GM23338 (cell line): ENCODE data around the gene PRLHR. TPM values are rescaled to one million over a fixed set of nuclear protein-coding genes. Genes with fewer than 3 reads are reported as not detected.

Experiments
- ATAC-seq: fragments of 200-7000 bp; cut with Tn5 transposase; 3 replicates; pipeline ENCODE4 v1.9.1; 2020
- DNase-seq: peaks from one replicate; pipeline ENCODE4 v3.0.0-alpha.2; 2015; ENCODE audit warnings: low spot score
- H2AFZ ChIP-seq: fragments of 200-600 bp; sonication (generic); 2 replicates; pipeline ENCODE4 v1.8.0; 2016; ENCODE audit warnings: antibody characterized with exemption, mild to moderate bottlenecking, moderate library complexity
- H3F3A ChIP-seq: fragments of 200-600 bp; sonication (generic); replicated peaks from 2 replicates; pipeline ENCODE4 v1.8.0; 2017; ENCODE audit warnings: antibody characterized with exemption, mixed run types, low read depth
- H3K27ac ChIP-seq: fragments of 200-600 bp; sonication (generic); 2 replicates; pipeline ENCODE4 v1.6.1; 2016; ENCODE audit warnings: low read depth
- H3K27me3 ChIP-seq: fragments of 200-600 bp; sonication (generic); 2 replicates; pipeline ENCODE4 v1.8.0; 2016; ENCODE audit warnings: mild to moderate bottlenecking, mixed run types, moderate library complexity; ENCODE audit not compliant: insufficient read depth
- H3K36me3 ChIP-seq: fragments of 200-600 bp; sonication (generic); 2 replicates; pipeline ENCODE4 v1.8.0; 2016; ENCODE audit warnings: mild to moderate bottlenecking; ENCODE audit not compliant: insufficient read depth
- H3K4me1 ChIP-seq: fragments of 200-600 bp; sonication (generic); 2 replicates; pipeline ENCODE4 v1.8.0; 2016; ENCODE audit warnings: mild to moderate bottlenecking, moderate library complexity; ENCODE audit not compliant: insufficient read depth
- H3K4me2 ChIP-seq: fragments of 200-600 bp; sonication (generic); 2 replicates; pipeline ENCODE4 v1.7.1; 2017; ENCODE audit warnings: mixed run types
- H3K4me3 ChIP-seq: fragments of 200-600 bp; sonication (generic); 2 replicates; pipeline ENCODE4 v1.6.1; 2016; ENCODE audit warnings: mixed run types
- H3K79me2 ChIP-seq: fragments of 200-600 bp; sonication (generic); replicated peaks from 2 replicates; pipeline ENCODE4 v1.8.0; 2017; ENCODE audit warnings: mild to moderate bottlenecking; ENCODE audit not compliant: insufficient read depth
- H3K9me2 ChIP-seq: fragments of 200-600 bp; sonication (generic); 2 replicates; pipeline ENCODE4 v1.8.0; 2017; ENCODE audit not compliant: insufficient read depth
- H4K20me1 ChIP-seq: fragments of 200-600 bp; sonication (generic); replicated peaks from 2 replicates; pipeline ENCODE4 v1.8.0; 2017; ENCODE audit warnings: mild to moderate bottlenecking; ENCODE audit not compliant: insufficient read depth
- H3K27ac Mint-ChIP-seq: 2 replicates; pipeline ENCODE4 v1.8.0; 2020; ENCODE audit warnings: inconsistent platforms, mild to moderate bottlenecking, moderate library complexity, mixed read lengths
- H3K27me3 Mint-ChIP-seq: 3 replicates; pipeline ENCODE4 v1.8.0; 2022; ENCODE audit warnings: low read depth, mild to moderate bottlenecking, moderate library complexity, mixed read lengths, inconsistent platforms; ENCODE audit not compliant: insufficient read depth, poor library complexity
- H3K36me3 Mint-ChIP-seq: 3 replicates; pipeline ENCODE4 v1.8.0; 2021; ENCODE audit warnings: low read depth, mild to moderate bottlenecking, inconsistent platforms, moderate library complexity, mixed read lengths
- H3K4me1 Mint-ChIP-seq: 3 replicates; pipeline ENCODE4 v1.8.0; 2020; ENCODE audit warnings: mild to moderate bottlenecking, inconsistent platforms, mixed read lengths
- H3K4me3 Mint-ChIP-seq: 3 replicates; pipeline ENCODE4 v1.8.0; 2021; ENCODE audit warnings: moderate library complexity, mild to moderate bottlenecking, inconsistent platforms, mixed read lengths
- H3K9me3 Mint-ChIP-seq: 3 replicates; pipeline ENCODE4 v1.8.0; 2020; ENCODE audit warnings: moderate library complexity, mild to moderate bottlenecking, inconsistent platforms, mixed read lengths
- CREB1 ChIP-seq: fragments of 250-450 bp; sonication (Bioruptor Pico); IDR thresholded peaks from 2 replicates; pipeline ENCODE4 v1.5.0; 2020; ENCODE audit warnings: low read depth, mild to moderate bottlenecking, moderate library complexity
- EZH2 ChIP-seq: fragments of 200-600 bp; sonication (generic); IDR thresholded peaks from one replicate; pipeline ENCODE4 v1.8.0; 2017; ENCODE audit warnings: antibody characterized with exemption, mild to moderate bottlenecking, low read depth; ENCODE audit not compliant: unreplicated experiment
- EZH2phosphoT487 ChIP-seq: fragments of 200-600 bp; sonication (generic); IDR thresholded peaks from one replicate; pipeline ENCODE4 v1.8.1; 2018; ENCODE audit warnings: antibody characterized with exemption; ENCODE audit not compliant: unreplicated experiment
- JUNB ChIP-seq: IDR thresholded peaks from one replicate; pipeline ENCODE4 v1.6.1; 2016; ENCODE audit warnings: antibody characterized with exemption; ENCODE audit not compliant: unreplicated experiment
- NANOG ChIP-seq: IDR thresholded peaks from 2 replicates; pipeline ENCODE4 v1.6.1; 2016; ENCODE audit warnings: antibody characterized with exemption, borderline replicate concordance
- POLR2AphosphoS5 ChIP-seq: IDR thresholded peaks from 2 replicates; pipeline ENCODE4 v1.6.1; 2016; ENCODE audit warnings: antibody characterized with exemption, low read depth
- STAT1 ChIP-seq: IDR thresholded peaks from one replicate; pipeline ENCODE4 v1.6.1; 2016; ENCODE audit warnings: antibody characterized with exemption; ENCODE audit not compliant: unreplicated experiment
- ZNF114 ChIP-seq: fragments of 250-450 bp; sonication (Bioruptor Pico); IDR thresholded peaks from 2 replicates; pipeline ENCODE4 v1.5.0; 2020; ENCODE audit warnings: mild to moderate bottlenecking, moderate library complexity
- ZNF331 ChIP-seq: fragments of 250-450 bp; sonication (Bioruptor Pico); IDR thresholded peaks from 2 replicates; pipeline ENCODE4 v1.5.0; 2020; ENCODE audit warnings: low read depth, mild to moderate bottlenecking, moderate library complexity
- polyA plus RNA-seq: library from polyadenylated mRNA; unstranded; fragments of >200 nt; fragmentation: Nextera tagmentation; extraction: Ambion mirVana; gene quantifications from 2 replicates; pipeline ENCODE4 v1.2.1, GENCODE V29; 2016
- total RNA-seq: library from RNA; depleted of rRNA; stranded (reverse); fragments of >200 nt; shearing (Covaris generic); gene quantifications from 2 replicates; pipeline ENCODE4 v1.2.3, GENCODE V29; 2014
- TF ChIP-seq, protein P1 (sequence below), 2 experiments: fragments of 200-600 bp in 1 of 2; sonication (generic) in 1 of 2; conservative IDR thresholded peaks; 2 replicates each; pipeline versions ENCODE4 v1.5.1 to v1.6.1; 2016 to 2017; ENCODE audit warnings: antibody characterized with exemption in 2 of 2, low read depth in 2 of 2, mild to moderate bottlenecking in 2 of 2, moderate library complexity in 1 of 2
- TF ChIP-seq, protein P2 (sequence below): fragments of 250-450 bp; sonication (Bioruptor Pico); IDR thresholded peaks from 2 replicates; pipeline ENCODE4 v1.5.0; 2020; ENCODE audit warnings: mild to moderate bottlenecking, moderate library complexity
- TF ChIP-seq, protein P3 (sequence below): IDR thresholded peaks from one replicate; pipeline ENCODE4 v1.6.1; 2018; ENCODE audit warnings: antibody characterized with exemption; ENCODE audit not compliant: unreplicated experiment
- TF ChIP-seq, protein P4 (sequence below): IDR thresholded peaks from 2 replicates; pipeline ENCODE4 v1.6.1; 2016; ENCODE audit warnings: antibody characterized with exemption

The PRLHR gene
- total and polyA plus RNA-seq, 2 experiments from 2014 or later, result 0.24 TPM; not detected in 1

DNA sequence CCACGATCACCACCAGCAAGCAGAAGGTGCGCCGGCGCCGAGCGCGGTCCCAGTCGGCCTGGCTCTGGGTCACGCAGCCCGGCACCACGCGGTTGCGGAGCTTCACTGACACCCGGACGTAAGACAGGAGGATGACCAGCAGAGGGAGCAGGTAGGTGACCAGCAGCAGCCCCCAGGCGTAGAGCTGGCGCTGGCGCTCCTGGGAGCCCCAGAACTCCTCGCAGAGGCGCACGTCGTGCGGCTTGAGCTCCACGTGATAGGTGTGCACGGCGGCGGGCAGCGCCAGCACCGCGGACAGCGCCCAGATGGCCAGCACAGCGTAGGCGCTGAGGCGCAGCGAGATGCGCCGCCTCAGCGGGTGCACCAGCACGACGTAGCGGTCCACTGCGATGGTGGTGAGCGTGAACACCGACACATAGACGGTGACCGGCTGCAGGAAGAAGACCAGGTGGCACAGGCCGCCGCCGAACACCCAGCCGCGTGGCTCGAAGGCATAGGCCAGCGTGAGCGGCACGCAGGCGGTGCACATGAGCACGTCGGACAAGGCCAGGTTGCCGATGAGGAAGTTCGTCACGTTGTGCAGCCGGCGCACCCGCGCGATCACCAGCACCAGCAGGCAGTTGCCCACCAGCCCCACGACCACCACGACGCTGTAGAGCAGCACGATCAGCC is 920 bp downstream of the PRLHR start:
- no peaks in the 10 kb centered on the region; the same call in 2 of the 3 replicates for H3K36me3 Mint-ChIP-seq
- H3K27me3 Mint-ChIP-seq, result peaks cover 38% of the 10 kb centered on the region
- 0 out of 2 replicates have a peak, but pooled peaks cover 3% of the 10 kb centered on the region for H3F3A ChIP-seq
- H3K4me1 ChIP-seq, result peaks cover 5% of the 10 kb centered on the region; the same call in 1 of the 2 replicates
- H3K4me3 ChIP-seq, result peak overlapping the region; percentile 60; the same call in 1 of the 2 replicates
- H3K79me2 ChIP-seq, result no peaks in the 10 kb centered on the region
- peaks cover 17% of the 10 kb centered on the region for H3K4me1 Mint-ChIP-seq
- H3K27ac Mint-ChIP-seq, result no peak overlapping the region
- H3K27ac ChIP-seq, result no peak overlapping the region
- TF ChIP-seq EZH2 (no peak), EZH2phosphoT487 (no peak), JUNB (no peak), STAT1 (no peak), POLR2AphosphoS5 (no peak), ZNF114 (CRISPR knock-in tag) (peak; percentile 56; the same call in 1 of the 2 replicates), CREB1 (CRISPR knock-in tag) (peak; percentile 79), NANOG (no peak), ZNF331 (no peak)
- TF ChIP-seq, protein P1, sequence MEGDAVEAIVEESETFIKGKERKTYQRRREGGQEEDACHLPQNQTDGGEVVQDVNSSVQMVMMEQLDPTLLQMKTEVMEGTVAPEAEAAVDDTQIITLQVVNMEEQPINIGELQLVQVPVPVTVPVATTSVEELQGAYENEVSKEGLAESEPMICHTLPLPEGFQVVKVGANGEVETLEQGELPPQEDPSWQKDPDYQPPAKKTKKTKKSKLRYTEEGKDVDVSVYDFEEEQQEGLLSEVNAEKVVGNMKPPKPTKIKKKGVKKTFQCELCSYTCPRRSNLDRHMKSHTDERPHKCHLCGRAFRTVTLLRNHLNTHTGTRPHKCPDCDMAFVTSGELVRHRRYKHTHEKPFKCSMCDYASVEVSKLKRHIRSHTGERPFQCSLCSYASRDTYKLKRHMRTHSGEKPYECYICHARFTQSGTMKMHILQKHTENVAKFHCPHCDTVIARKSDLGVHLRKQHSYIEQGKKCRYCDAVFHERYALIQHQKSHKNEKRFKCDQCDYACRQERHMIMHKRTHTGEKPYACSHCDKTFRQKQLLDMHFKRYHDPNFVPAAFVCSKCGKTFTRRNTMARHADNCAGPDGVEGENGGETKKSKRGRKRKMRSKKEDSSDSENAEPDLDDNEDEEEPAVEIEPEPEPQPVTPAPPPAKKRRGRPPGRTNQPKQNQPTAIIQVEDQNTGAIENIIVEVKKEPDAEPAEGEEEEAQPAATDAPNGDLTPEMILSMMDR (conservative IDR thresholded peaks at IDR 0.05; ENCODE audit: low read depth in 2 of 2), result peak; percentile 50 to 81
- TF ChIP-seq, protein P2, sequence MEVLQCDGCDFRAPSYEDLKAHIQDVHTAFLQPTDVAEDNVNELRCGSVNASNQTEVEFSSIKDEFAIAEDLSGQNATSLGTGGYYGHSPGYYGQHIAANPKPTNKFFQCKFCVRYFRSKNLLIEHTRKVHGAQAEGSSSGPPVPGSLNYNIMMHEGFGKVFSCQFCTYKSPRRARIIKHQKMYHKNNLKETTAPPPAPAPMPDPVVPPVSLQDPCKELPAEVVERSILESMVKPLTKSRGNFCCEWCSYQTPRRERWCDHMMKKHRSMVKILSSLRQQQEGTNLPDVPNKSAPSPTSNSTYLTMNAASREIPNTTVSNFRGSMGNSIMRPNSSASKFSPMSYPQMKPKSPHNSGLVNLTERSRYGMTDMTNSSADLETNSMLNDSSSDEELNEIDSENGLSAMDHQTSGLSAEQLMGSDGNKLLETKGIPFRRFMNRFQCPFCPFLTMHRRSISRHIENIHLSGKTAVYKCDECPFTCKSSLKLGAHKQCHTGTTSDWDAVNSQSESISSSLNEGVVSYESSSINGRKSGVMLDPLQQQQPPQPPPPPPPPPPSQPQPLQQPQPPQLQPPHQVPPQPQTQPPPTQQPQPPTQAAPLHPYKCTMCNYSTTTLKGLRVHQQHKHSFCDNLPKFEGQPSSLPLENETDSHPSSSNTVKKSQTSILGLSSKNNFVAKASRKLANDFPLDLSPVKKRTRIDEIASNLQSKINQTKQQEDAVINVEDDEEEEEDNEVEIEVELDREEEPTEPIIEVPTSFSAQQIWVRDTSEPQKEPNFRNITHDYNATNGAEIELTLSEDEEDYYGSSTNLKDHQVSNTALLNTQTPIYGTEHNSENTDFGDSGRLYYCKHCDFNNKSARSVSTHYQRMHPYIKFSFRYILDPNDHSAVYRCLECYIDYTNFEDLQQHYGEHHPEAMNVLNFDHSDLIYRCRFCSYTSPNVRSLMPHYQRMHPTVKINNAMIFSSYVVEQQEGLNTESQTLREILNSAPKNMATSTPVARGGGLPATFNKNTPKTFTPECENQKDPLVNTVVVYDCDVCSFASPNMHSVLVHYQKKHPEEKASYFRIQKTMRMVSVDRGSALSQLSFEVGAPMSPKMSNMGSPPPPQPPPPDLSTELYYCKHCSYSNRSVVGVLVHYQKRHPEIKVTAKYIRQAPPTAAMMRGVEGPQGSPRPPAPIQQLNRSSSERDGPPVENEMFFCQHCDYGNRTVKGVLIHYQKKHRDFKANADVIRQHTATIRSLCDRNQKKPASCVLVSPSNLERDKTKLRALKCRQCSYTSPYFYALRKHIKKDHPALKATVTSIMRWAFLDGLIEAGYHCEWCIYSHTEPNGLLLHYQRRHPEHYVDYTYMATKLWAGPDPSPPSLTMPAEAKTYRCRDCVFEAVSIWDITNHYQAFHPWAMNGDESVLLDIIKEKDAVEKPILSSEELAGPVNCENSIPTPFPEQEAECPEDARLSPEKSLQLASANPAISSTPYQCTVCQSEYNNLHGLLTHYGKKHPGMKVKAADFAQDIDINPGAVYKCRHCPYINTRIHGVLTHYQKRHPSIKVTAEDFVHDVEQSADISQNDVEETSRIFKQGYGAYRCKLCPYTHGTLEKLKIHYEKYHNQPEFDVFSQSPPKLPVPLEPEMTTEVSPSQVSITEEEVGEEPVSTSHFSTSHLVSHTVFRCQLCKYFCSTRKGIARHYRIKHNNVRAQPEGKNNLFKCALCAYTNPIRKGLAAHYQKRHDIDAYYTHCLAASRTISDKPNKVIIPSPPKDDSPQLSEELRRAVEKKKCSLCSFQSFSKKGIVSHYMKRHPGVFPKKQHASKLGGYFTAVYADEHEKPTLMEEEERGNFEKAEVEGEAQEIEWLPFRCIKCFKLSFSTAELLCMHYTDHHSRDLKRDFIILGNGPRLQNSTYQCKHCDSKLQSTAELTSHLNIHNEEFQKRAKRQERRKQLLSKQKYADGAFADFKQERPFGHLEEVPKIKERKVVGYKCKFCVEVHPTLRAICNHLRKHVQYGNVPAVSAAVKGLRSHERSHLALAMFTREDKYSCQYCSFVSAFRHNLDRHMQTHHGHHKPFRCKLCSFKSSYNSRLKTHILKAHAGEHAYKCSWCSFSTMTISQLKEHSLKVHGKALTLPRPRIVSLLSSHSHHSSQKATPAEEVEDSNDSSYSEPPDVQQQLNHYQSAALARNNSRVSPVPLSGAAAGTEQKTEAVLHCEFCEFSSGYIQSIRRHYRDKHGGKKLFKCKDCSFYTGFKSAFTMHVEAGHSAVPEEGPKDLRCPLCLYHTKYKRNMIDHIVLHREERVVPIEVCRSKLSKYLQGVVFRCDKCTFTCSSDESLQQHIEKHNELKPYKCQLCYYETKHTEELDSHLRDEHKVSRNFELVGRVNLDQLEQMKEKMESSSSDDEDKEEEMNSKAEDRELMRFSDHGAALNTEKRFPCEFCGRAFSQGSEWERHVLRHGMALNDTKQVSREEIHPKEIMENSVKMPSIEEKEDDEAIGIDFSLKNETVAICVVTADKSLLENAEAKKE (CRISPR knock-in tag), result no peak
- TF ChIP-seq, protein P3, sequence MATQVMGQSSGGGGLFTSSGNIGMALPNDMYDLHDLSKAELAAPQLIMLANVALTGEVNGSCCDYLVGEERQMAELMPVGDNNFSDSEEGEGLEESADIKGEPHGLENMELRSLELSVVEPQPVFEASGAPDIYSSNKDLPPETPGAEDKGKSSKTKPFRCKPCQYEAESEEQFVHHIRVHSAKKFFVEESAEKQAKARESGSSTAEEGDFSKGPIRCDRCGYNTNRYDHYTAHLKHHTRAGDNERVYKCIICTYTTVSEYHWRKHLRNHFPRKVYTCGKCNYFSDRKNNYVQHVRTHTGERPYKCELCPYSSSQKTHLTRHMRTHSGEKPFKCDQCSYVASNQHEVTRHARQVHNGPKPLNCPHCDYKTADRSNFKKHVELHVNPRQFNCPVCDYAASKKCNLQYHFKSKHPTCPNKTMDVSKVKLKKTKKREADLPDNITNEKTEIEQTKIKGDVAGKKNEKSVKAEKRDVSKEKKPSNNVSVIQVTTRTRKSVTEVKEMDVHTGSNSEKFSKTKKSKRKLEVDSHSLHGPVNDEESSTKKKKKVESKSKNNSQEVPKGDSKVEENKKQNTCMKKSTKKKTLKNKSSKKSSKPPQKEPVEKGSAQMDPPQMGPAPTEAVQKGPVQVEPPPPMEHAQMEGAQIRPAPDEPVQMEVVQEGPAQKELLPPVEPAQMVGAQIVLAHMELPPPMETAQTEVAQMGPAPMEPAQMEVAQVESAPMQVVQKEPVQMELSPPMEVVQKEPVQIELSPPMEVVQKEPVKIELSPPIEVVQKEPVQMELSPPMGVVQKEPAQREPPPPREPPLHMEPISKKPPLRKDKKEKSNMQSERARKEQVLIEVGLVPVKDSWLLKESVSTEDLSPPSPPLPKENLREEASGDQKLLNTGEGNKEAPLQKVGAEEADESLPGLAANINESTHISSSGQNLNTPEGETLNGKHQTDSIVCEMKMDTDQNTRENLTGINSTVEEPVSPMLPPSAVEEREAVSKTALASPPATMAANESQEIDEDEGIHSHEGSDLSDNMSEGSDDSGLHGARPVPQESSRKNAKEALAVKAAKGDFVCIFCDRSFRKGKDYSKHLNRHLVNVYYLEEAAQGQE, result peak; percentile 100
- TF ChIP-seq, protein P4, sequence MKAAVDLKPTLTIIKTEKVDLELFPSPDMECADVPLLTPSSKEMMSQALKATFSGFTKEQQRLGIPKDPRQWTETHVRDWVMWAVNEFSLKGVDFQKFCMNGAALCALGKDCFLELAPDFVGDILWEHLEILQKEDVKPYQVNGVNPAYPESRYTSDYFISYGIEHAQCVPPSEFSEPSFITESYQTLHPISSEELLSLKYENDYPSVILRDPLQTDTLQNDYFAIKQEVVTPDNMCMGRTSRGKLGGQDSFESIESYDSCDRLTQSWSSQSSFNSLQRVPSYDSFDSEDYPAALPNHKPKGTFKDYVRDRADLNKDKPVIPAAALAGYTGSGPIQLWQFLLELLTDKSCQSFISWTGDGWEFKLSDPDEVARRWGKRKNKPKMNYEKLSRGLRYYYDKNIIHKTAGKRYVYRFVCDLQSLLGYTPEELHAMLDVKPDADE, result peak; percentile 19; the same call in 1 of the 2 replicates
- peak; percentile 85 for ATAC-seq
- H4K20me1 ChIP-seq, result no peaks in the 10 kb centered on the region; the same call in 1 of the 2 replicates
- no peak overlapping the region for H2AFZ ChIP-seq
- peaks cover 4% of the 10 kb centered on the region; the same call in 1 of the 3 replicates for H3K9me3 Mint-ChIP-seq
- H3K36me3 ChIP-seq, result no peaks in the 10 kb centered on the region
- H3K27me3 ChIP-seq, result peaks cover 36% of the 10 kb centered on the region
- H3K4me3 Mint-ChIP-seq, result peak overlapping the region; percentile 77
- H3K4me2 ChIP-seq, result peak overlapping the region; percentile 83
- DNase-seq, result peak; percentile 97
- no peaks in the 10 kb centered on the region for H3K9me2 ChIP-seq
